ENCODE results near the gene SLC2A9. TPM values are rescaled to one million over a fixed set of nuclear protein-coding genes. Genes with fewer than 3 reads are reported as not detected.
A peak's percentile ranks its signal among the peaks of the same experiment; 100 is the strongest.

Gene SLC2A9
- total RNA-seq, 1 experiment from 2014 or later, result 0.24 TPM

DNA sequence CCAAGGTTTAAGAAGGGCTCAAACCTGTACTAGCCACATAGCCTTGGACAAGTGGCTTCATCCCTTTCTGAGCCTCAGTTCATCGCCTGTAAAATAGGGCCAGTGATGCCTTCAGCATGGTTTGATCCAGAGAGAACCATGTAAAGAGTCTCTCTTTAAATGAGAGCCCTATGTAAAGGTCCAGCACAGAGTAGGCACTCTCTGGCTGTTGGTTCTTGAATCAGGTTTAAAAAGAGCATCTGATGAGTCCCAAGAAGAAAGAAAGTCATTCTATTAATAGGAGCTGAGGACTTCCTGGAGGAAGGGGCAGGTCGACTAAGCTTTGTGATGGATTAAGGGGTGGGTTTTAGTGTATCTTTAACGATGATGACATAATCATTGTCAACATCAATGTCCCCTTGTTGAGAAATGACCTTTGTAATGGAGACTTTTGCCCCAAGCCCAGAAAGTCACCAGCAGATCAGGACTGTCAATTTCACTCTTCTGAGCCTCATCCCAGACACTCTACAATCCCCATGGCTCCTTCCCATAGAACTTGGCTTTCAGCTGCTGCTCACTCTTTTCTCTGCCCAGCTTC is 4.0 kb upstream of the SLC2A9 start:
- in situ Hi-C loops (cut with HindIII; ENCODE audit: low pct_unique_long_range_greater_than_20kb, low sequenced_read_pairs), result no loop called here
- no peak for DNase-seq (ENCODE audit: low read depth, low spot score)

DNA sequence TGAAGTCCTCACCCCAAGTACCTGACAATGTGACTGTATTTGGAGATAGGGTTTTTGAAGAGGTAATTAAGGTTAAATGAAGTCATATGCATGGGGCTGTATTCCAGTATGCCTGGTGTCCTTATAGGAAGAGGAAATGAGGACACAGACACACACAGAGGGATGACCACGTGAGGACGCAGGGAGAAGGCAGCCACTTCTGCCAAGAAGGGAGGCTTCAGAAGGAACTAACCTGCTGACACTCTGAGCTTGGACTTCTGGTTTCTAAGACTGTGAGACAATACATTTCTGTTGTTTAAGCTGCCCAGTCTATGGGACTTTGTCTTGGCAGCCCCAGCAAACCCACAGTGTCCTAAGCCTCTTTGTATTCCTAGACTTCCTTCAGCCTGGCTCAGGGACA is 3.0 kb upstream of the SLC2A9 start:
- in situ Hi-C loops (cut with HindIII; ENCODE audit: low pct_unique_long_range_greater_than_20kb, low sequenced_read_pairs), result no loop called here
- DNase-seq (ENCODE audit: low read depth, low spot score), result peak; percentile 37

DNA sequence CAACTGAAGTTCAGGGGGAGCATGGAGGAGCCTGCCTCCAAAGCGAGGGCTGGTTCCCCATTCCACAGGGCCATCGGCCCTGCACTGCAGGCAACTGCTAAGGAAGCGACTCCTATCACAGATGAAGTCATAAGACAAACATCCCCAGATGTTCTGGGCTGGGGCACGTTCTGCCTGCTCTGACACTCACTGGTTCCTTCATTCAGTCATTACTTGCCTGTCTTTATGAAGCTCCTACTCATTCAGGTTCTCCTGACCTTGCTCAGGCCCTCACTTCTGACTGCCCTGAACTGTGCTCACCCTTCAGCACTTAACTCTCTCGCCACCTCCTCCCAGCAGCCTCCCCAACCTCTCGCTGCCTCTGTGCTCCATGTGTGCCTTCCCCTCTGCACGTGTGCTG is 2.5 kb upstream of the SLC2A9 start:
- DNase-seq (ENCODE audit: low read depth, low spot score), result no peak
- in situ Hi-C loops (cut with HindIII; ENCODE audit: low pct_unique_long_range_greater_than_20kb, low sequenced_read_pairs), result no loop called here

- DNase-seq (ENCODE audit: low read depth, low spot score), result no peak
- in situ Hi-C loops (cut with HindIII; ENCODE audit: low pct_unique_long_range_greater_than_20kb, low sequenced_read_pairs), result no loop called here
These were observed 1.7 kb upstream of the SLC2A9 start for GRCh38 chr4:10023050-10023419.

DNA sequence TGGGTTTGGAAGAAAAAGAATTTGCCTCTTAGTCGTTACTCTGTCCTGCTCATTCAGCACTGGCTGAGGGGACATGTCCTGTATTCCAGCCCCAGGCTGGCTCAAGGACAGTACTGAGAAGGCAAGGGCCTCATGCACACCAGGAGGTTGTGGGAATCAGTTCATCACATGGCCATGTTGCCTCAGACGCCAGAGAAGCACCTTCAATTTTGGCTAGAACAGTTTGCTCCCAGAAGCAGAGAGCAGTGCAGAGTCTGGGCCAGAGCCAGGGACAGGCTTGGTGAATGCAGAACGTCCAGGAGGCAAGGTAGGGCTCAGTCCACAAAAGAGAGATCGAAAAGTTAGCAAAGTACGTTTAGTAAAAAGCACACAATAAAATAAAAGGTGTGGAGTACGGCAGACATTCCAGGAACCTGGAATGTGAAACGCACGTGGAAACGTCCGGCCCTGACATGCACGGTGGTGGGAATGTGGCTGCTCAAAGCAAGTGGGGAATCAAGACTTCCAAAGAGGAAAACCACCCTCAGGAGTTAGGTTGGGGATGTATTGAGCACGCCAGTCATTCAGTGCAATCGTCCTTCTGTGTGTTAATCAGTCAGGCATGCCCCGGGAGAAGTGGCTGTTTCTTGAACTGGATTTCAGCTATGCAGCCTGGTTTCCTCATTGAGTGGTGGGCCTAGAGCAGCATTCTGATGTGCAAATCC is 1.2 kb upstream of the SLC2A9 start:
- in situ Hi-C loops (cut with HindIII; ENCODE audit: low pct_unique_long_range_greater_than_20kb, low sequenced_read_pairs), result no loop called here
- DNase-seq (ENCODE audit: low read depth, low spot score), result no peak

GRCh38 chr4:10021653-10022023 is 341 bp upstream of the SLC2A9 start:
- in situ Hi-C loops (cut with HindIII; ENCODE audit: low pct_unique_long_range_greater_than_20kb, low sequenced_read_pairs), result no loop called here
- DNase-seq (ENCODE audit: low read depth, low spot score), result no peak

GRCh38 chr4:10020106-10020505 is 1.2 kb downstream of the SLC2A9 start:
- no peak for DNase-seq (ENCODE audit: low read depth, low spot score)
- in situ Hi-C loops (cut with HindIII; ENCODE audit: low pct_unique_long_range_greater_than_20kb, low sequenced_read_pairs), result no loop called here

DNA sequence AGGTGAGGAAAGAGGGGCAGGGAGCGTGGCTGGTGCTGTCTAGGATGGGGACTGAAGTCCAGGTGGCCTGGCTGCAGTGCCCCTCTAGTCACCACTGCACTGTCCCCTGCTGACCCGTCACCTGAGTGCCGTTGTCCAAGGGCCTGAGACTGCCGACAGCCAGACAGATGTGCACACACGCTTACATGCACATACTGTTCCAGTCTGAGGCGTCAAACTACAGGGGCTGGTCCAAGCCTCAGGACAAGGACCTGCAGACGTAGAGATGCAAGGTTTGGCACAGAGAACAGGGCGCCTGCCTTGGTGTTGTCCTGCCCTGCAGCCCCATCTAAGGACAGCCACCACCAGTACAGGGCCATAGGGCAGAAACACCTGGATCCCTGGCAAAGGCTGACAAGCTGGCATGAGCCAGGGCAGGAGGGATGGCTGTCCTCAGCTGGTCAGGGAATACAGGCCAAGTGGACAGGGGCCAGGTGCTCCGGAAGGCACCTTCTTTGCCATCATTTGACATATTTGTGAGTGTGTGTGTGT is 1.7 kb downstream of the SLC2A9 start:
- in situ Hi-C loops (cut with HindIII; ENCODE audit: low pct_unique_long_range_greater_than_20kb, low sequenced_read_pairs), result no loop called here
- DNase-seq (ENCODE audit: low read depth, low spot score), result no peak

DNA sequence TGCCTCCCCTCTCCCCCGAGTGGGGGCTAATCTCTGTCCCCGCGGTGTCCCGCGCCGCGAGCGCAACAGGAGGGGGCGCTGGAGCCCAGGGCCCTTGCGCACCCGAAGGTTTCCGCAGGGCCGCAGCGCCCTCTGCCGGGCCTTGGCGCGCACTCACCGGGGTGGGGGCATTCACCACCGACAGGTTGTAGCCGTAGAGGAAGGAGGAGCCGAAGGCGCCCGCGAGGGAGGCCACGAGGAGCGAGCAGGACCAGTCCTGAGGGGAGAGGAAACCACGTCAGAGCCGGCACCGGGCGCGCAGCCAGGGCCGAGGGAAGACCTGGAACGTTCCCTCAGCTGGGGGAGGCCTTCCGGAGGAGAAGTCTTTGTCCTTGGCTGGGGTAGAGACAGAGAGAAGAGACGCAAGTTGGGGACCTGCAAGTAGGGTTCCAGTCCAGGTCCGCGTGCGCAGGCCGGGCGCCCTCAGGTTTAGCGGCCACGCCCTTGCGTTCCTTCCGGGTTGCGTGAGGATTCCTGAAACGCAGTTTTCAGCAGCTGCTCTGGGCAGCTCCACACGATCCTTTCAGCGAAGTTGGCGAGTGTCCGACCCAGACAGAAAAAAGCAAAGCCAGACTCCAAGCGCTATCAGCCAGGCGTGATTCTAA is 2.4 kb downstream of the SLC2A9 start:
- DNase-seq (ENCODE audit: low read depth, low spot score), result peak; percentile 91
- in situ Hi-C loops (cut with HindIII; ENCODE audit: low pct_unique_long_range_greater_than_20kb, low sequenced_read_pairs), result no loop called here

GRCh38 chr4:10017037-10017893 is 4.0 kb downstream of the SLC2A9 start:
- in situ Hi-C loops (cut with HindIII; ENCODE audit: low pct_unique_long_range_greater_than_20kb, low sequenced_read_pairs), result no loop called here
- DNase-seq (ENCODE audit: low read depth, low spot score), result no peak

GRCh38 chr4:10016169-10016568 is 5.1 kb downstream of the SLC2A9 start:
- no peak for DNase-seq (ENCODE audit: low read depth, low spot score)
- in situ Hi-C loops (cut with HindIII; ENCODE audit: low pct_unique_long_range_greater_than_20kb, low sequenced_read_pairs), result no loop called here

- DNase-seq (ENCODE audit: low read depth, low spot score), result peak; percentile 70
- in situ Hi-C loops (cut with HindIII; ENCODE audit: low pct_unique_long_range_greater_than_20kb, low sequenced_read_pairs), result no loop called here
These were observed 6.0 kb downstream of the SLC2A9 start for GRCh38 chr4:10015140-10015753.

DNA sequence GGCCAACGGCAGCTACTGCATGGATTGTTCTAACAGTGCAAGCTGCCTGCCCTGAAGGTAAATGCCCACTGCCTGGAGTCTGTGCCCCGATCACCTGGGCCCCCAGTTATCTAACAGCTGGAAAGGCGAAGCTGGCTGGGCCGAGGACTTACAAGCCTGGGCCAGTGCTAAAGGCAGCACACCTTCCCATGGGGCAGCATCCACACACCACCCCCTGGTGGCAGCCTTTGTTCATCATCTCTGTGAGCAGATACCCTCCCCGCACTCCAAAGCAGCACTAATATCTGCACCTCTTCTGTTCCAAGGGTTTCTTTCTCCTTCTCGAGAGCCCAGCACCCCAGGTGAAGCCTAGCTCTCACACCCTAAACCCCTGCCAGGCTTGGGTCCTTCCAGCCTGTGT is 7.6 kb downstream of the SLC2A9 start:
- DNase-seq (ENCODE audit: low read depth, low spot score), result peak; percentile 72
- in situ Hi-C loops (cut with HindIII; ENCODE audit: low pct_unique_long_range_greater_than_20kb, low sequenced_read_pairs), result no loop called here

- no peak for DNase-seq (ENCODE audit: low read depth, low spot score)
- in situ Hi-C loops (cut with HindIII; ENCODE audit: low pct_unique_long_range_greater_than_20kb, low sequenced_read_pairs), result no loop called here
These were observed 9.4 kb downstream of the SLC2A9 start for GRCh38 chr4:10011885-10012284.

GRCh38 chr4:10011277-10011676 is 10.0 kb downstream of the SLC2A9 start:
- in situ Hi-C loops (cut with HindIII; ENCODE audit: low pct_unique_long_range_greater_than_20kb, low sequenced_read_pairs), result no loop called here
- DNase-seq (ENCODE audit: low read depth, low spot score), result no peak

DNA sequence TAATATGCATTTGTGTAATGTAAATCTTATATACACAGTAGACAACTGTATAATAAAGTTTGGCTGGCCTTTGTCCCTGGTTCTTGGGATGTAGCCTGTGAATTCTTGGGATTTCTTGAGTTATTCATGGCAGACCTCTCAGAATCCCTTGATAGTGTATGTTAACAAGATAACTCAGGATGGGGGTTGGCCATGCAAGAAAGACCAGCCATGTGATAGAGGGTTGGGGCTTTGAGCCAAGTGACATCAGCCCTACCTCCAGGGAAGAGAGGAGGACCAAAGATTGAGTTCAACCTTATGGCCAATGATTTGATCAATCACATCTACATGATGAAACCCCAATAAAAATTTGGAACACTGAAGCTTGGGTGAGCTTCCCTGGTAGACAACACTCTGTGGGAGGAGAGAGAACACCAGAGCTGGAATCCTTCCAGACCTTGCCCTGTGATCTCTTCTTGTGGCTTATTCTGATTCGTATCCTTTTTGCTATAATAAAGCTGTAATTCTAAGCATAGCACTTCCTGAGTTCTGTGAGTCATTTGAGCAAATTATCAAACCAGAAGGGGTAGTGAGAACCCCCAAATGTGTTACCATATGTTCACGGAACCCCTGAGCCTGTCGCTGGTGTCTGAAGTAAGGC is 11.3 kb downstream of the SLC2A9 start:
- no peak for DNase-seq (ENCODE audit: low read depth, low spot score)
- in situ Hi-C loops (cut with HindIII; ENCODE audit: low pct_unique_long_range_greater_than_20kb, low sequenced_read_pairs), result no loop called here

DNA sequence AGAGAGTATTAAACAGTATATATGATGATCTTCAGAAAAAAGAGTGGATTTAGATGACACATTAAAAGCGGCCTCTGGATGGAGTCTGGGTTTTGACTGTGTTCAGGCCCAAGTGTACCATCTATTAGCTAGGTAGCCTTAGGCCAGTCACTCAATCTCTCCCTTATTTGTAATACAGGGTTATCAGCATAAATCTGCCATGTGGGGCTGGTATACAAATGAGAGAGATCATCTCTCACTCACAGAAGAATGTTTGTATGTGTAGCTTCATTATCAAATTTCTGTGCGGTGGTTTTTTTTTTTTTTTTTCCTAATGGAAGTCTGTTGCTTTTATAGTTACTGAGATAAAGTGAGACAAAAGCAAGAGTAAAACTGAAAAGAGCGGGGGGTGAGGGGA is 12.7 kb downstream of the SLC2A9 start:
- DNase-seq (ENCODE audit: low read depth, low spot score), result no peak
- in situ Hi-C loops (cut with HindIII; ENCODE audit: low pct_unique_long_range_greater_than_20kb, low sequenced_read_pairs), result no loop called here
